ENCODE data around the gene CRADD.

- TF ChIP-seq, protein P1, sequence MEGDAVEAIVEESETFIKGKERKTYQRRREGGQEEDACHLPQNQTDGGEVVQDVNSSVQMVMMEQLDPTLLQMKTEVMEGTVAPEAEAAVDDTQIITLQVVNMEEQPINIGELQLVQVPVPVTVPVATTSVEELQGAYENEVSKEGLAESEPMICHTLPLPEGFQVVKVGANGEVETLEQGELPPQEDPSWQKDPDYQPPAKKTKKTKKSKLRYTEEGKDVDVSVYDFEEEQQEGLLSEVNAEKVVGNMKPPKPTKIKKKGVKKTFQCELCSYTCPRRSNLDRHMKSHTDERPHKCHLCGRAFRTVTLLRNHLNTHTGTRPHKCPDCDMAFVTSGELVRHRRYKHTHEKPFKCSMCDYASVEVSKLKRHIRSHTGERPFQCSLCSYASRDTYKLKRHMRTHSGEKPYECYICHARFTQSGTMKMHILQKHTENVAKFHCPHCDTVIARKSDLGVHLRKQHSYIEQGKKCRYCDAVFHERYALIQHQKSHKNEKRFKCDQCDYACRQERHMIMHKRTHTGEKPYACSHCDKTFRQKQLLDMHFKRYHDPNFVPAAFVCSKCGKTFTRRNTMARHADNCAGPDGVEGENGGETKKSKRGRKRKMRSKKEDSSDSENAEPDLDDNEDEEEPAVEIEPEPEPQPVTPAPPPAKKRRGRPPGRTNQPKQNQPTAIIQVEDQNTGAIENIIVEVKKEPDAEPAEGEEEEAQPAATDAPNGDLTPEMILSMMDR (IDR thresholded peaks at IDR 0.05; ENCODE audit: borderline replicate concordance, extremely low read depth, low read length, poor library complexity, severe bottlenecking): no peak
- TF ChIP-seq EZH2 (IDR thresholded peaks at IDR 0.05; ENCODE audit: borderline replicate concordance, low read depth, low read length, severe bottlenecking): no peak
Measured at GRCh38 chr12:93916402-93916801, 239.2 kb downstream of the CRADD start.

Measured in DND-41 (cell line).